Neural cell (in vitro differentiated cells): ENCODE measurements around the gene CD84. TPM values are rescaled to one million over a fixed set of nuclear protein-coding genes. Genes with fewer than 3 reads are reported as not detected.

ENCODE experiments used
- H2AFZ ChIP-seq: fragments of 200-600, 300-800 bp; sonication (generic), shearing (Covaris generic); 2 replicates; pipeline ENCODE4 v1.6.0; 2014; ENCODE audit warnings: low read depth, mild to moderate bottlenecking, antibody characterized with exemption, low read length, moderate library complexity
- H3F3A ChIP-seq: fragments of 200-600 bp; shearing (Covaris generic); 2 replicates; pipeline ENCODE4 v1.6.1; 2016; ENCODE audit warnings: mild to moderate bottlenecking, moderate library complexity, mixed read lengths, antibody characterized with exemption, low read length; ENCODE audit not compliant: insufficient read depth, poor library complexity, severe bottlenecking
- H3K27ac ChIP-seq: fragments of 200-600, 300-800 bp; sonication (generic), shearing (Covaris generic); 2 replicates; pipeline ENCODE4 v1.5.1; 2014; ENCODE audit warnings: mild to moderate bottlenecking, low read length, moderate library complexity
- H3K27me3 ChIP-seq: fragments of 300-800, 200-600 bp; sonication (generic), shearing (Covaris generic); 2 replicates; pipeline ENCODE4 v1.6.0; 2014; ENCODE audit warnings: mild to moderate bottlenecking, low read depth, low read length, moderate library complexity; ENCODE audit not compliant: insufficient read depth
- H3K36me3 ChIP-seq: fragments of 300-800, 200-600 bp; sonication (generic), shearing (Covaris generic); 2 replicates; pipeline ENCODE4 v1.5.1; 2014; ENCODE audit warnings: mild to moderate bottlenecking, antibody characterized with exemption, low read length, moderate library complexity; ENCODE audit not compliant: insufficient read depth
- H3K4me2 ChIP-seq: fragments of 300-800, 200-600 bp; sonication (generic), shearing (Covaris generic); 2 replicates; pipeline ENCODE4 v1.6.0; 2014; ENCODE audit warnings: mild to moderate bottlenecking, low read length
- H3K4me3 ChIP-seq: fragments of 300-800, 200-600 bp; sonication (generic), shearing (Covaris generic); 2 replicates; pipeline ENCODE4 v1.5.1; 2014; ENCODE audit warnings: mild to moderate bottlenecking, low read length, moderate library complexity
- H3K79me2 ChIP-seq: fragments of 200-600 bp; shearing (Covaris generic); replicated peaks from 2 replicates; pipeline ENCODE4 v1.6.0; 2014; ENCODE audit warnings: mild to moderate bottlenecking, low read length, moderate library complexity; ENCODE audit not compliant: insufficient read depth
- H3K9ac ChIP-seq: fragments of 300-800, 200-600 bp; sonication (generic), shearing (Covaris generic); 2 replicates; pipeline ENCODE4 v1.6.1; 2016; ENCODE audit warnings: mild to moderate bottlenecking, low read length, mixed read lengths
- H3K9me2 ChIP-seq: fragments of 200-600 bp; shearing (Covaris generic); 2 replicates; pipeline ENCODE4 v1.6.1; 2016; ENCODE audit warnings: mild to moderate bottlenecking, low read length, mixed read lengths; ENCODE audit not compliant: insufficient read depth
- H3K9me3 ChIP-seq: fragments of 200-600, 300-800 bp; sonication (generic), shearing (Covaris generic); 2 replicates; pipeline ENCODE4 v1.6.1; 2016; ENCODE audit warnings: mild to moderate bottlenecking, mixed run types, low read length, moderate library complexity, mixed read lengths
- H4K20me1 ChIP-seq: fragments of 200-600 bp; shearing (Covaris generic); 2 replicates; pipeline ENCODE4 v1.6.1; 2016; ENCODE audit warnings: mild to moderate bottlenecking, mixed run types; ENCODE audit not compliant: insufficient read depth
- EP300 ChIP-seq: fragments of 450-650 bp; conservative IDR thresholded peaks from 2 replicates; pipeline ENCODE4 v1.6.1; 2014; ENCODE audit warnings: antibody characterized with exemption, mild to moderate bottlenecking, moderate library complexity; ENCODE audit not compliant: poor library complexity, severe bottlenecking
- EZH2 ChIP-seq: fragments of 200-600, 300-800 bp; shearing (Covaris generic), sonication (generic); IDR thresholded peaks from 2 replicates; pipeline ENCODE4 v1.6.1; 2014; ENCODE audit warnings: antibody characterized with exemption, low read length, borderline replicate concordance, mild to moderate bottlenecking; ENCODE audit not compliant: insufficient read depth, poor library complexity, severe bottlenecking
- MXI1 ChIP-seq: fragments of 450-650 bp; conservative IDR thresholded peaks from 2 replicates; pipeline ENCODE4 v1.6.1; 2014; ENCODE audit warnings: antibody characterized with exemption, mild to moderate bottlenecking; ENCODE audit not compliant: poor library complexity, severe bottlenecking
- POLR2AphosphoS5 ChIP-seq: IDR thresholded peaks from 2 replicates; pipeline ENCODE4 v1.6.1; 2012
- RAD21 ChIP-seq: fragments of 450-650 bp; conservative IDR thresholded peaks from 2 replicates; pipeline ENCODE4 v1.6.1; 2014; ENCODE audit warnings: antibody characterized with exemption, mild to moderate bottlenecking, moderate library complexity
- SMC3 ChIP-seq: fragments of 450-650 bp; conservative IDR thresholded peaks from 2 replicates; pipeline ENCODE4 v1.6.1; 2014; ENCODE audit warnings: antibody characterized with exemption, mild to moderate bottlenecking, moderate library complexity; ENCODE audit not compliant: poor library complexity
- TAF1 ChIP-seq: IDR thresholded peaks from 2 replicates; pipeline ENCODE4 v1.6.1; 2012; ENCODE audit warnings: low read depth
- polyA plus RNA-seq: library from polyadenylated mRNA; depleted of rRNA; stranded (reverse); fragments of >200 nt; gene quantifications from 2 replicates; pipeline ENCODE4 v1.2.3, GENCODE V29; 2014
- TF ChIP-seq, protein P1 (sequence below): fragments of 450-650 bp; IDR thresholded peaks from 2 replicates; pipeline ENCODE4 v1.5.1; 2014; ENCODE audit warnings: antibody characterized with exemption, mild to moderate bottlenecking, moderate library complexity; ENCODE audit not compliant: poor library complexity, severe bottlenecking
- TF ChIP-seq, protein P2 (sequence below): IDR thresholded peaks from 2 replicates; pipeline ENCODE4 v1.6.1; 2012; ENCODE audit warnings: borderline replicate concordance

Gene CD84
- polyA plus RNA-seq, 1 donor from 2014 or later = not detected

DNA sequence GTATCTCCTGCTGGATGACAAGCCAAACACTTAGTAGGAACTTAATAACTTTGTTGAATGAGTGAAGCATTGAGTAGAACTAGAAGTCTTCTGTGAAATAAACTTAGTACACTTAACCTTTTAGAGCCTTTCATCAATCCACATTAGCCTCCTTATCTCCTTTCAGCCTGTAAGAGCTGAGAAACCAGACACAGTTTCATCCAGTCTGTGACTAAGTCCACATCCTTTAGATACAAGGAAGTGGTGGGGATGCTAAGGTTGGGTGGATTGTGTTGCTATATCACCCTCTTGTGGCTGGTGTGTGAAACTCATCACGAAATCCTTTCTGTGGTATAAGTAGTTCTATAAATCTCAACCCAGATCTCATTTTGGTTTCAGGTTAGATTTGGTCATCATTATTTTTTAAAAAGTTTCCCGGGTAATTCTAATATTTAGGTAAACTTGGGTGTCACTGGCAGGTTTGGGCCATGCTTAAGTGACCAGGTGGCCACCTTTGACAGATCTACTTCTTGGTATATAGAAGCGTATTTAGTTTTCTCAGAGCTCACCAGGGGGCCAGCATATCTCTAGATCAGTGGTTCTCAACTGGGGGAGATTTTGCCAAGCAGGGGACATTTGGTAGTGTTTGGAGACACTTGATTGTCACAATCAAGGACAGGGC, 27.8 kb upstream of the CD84 start:
- Histone ChIP-seq H3F3A (no peaks in the 10 kb centered on the region), H3K36me3 (no peaks in the 10 kb centered on the region), H3K9me2 (no peaks in the 10 kb centered on the region), H4K20me1 (no peaks in the 10 kb centered on the region), H3K79me2 (no peaks in the 10 kb centered on the region), H3K4me2 (no peak overlapping the region), H3K27me3 (no peaks in the 10 kb centered on the region), H3K4me3 (no peak overlapping the region), H2AFZ (no peak overlapping the region), H3K9ac (no peak overlapping the region), H3K9me3 (no peaks in the 10 kb centered on the region), H3K27ac (no peak overlapping the region)
- TF ChIP-seq POLR2AphosphoS5 (no peak), TAF1 (no peak), EZH2 (no peak), RAD21 (peak; percentile 69), SMC3 (peak; percentile 58), EP300 (no peak), MXI1 (no peak)
- TF ChIP-seq, protein P1, sequence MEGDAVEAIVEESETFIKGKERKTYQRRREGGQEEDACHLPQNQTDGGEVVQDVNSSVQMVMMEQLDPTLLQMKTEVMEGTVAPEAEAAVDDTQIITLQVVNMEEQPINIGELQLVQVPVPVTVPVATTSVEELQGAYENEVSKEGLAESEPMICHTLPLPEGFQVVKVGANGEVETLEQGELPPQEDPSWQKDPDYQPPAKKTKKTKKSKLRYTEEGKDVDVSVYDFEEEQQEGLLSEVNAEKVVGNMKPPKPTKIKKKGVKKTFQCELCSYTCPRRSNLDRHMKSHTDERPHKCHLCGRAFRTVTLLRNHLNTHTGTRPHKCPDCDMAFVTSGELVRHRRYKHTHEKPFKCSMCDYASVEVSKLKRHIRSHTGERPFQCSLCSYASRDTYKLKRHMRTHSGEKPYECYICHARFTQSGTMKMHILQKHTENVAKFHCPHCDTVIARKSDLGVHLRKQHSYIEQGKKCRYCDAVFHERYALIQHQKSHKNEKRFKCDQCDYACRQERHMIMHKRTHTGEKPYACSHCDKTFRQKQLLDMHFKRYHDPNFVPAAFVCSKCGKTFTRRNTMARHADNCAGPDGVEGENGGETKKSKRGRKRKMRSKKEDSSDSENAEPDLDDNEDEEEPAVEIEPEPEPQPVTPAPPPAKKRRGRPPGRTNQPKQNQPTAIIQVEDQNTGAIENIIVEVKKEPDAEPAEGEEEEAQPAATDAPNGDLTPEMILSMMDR = peak; percentile 61
- TF ChIP-seq, protein P2, sequence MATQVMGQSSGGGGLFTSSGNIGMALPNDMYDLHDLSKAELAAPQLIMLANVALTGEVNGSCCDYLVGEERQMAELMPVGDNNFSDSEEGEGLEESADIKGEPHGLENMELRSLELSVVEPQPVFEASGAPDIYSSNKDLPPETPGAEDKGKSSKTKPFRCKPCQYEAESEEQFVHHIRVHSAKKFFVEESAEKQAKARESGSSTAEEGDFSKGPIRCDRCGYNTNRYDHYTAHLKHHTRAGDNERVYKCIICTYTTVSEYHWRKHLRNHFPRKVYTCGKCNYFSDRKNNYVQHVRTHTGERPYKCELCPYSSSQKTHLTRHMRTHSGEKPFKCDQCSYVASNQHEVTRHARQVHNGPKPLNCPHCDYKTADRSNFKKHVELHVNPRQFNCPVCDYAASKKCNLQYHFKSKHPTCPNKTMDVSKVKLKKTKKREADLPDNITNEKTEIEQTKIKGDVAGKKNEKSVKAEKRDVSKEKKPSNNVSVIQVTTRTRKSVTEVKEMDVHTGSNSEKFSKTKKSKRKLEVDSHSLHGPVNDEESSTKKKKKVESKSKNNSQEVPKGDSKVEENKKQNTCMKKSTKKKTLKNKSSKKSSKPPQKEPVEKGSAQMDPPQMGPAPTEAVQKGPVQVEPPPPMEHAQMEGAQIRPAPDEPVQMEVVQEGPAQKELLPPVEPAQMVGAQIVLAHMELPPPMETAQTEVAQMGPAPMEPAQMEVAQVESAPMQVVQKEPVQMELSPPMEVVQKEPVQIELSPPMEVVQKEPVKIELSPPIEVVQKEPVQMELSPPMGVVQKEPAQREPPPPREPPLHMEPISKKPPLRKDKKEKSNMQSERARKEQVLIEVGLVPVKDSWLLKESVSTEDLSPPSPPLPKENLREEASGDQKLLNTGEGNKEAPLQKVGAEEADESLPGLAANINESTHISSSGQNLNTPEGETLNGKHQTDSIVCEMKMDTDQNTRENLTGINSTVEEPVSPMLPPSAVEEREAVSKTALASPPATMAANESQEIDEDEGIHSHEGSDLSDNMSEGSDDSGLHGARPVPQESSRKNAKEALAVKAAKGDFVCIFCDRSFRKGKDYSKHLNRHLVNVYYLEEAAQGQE = no peak

DNA sequence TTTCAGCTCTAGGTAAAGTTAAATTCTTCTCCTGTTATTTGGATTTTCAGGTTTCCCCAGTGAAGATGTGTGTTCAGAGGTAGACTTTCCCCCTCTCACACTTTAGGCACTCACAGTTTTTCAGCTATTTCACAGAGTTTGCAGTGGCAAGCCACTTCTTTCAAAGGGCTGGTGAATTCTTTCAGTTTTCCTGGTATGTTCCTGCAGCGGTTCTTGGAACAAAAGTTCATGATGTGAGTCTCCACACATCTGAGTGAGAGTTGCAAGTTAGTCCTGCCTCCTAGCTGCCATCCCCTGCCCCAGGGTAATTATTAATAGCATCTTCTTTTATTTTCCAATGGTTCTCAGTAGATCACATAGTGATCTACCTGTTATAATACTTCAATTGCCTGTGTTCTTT, 27.3 kb upstream of the CD84 start:
- Histone ChIP-seq H3K36me3 (no peaks in the 10 kb centered on the region), H4K20me1 (no peaks in the 10 kb centered on the region), H3F3A (no peaks in the 10 kb centered on the region), H3K27ac (no peak overlapping the region), H3K9me3 (no peaks in the 10 kb centered on the region), H3K79me2 (no peaks in the 10 kb centered on the region), H3K27me3 (no peaks in the 10 kb centered on the region), H3K9ac (no peak overlapping the region), H2AFZ (no peak overlapping the region), H3K9me2 (no peaks in the 10 kb centered on the region), H3K4me3 (no peak overlapping the region), H3K4me2 (no peak overlapping the region)
- TF ChIP-seq EP300 (no peak), RAD21 (no peak), SMC3 (no peak), TAF1 (no peak), MXI1 (no peak), EZH2 (no peak), POLR2AphosphoS5 (no peak)
- TF ChIP-seq, protein P1 = no peak
- TF ChIP-seq, protein P2 = no peak
